ENCODE measurements around the gene TP73.

Gene TP73

GRCh38 chr1:3656450-3657095 lies 4.3 kb downstream of the TP73 start:
- no peak for DNase-seq

DNA sequence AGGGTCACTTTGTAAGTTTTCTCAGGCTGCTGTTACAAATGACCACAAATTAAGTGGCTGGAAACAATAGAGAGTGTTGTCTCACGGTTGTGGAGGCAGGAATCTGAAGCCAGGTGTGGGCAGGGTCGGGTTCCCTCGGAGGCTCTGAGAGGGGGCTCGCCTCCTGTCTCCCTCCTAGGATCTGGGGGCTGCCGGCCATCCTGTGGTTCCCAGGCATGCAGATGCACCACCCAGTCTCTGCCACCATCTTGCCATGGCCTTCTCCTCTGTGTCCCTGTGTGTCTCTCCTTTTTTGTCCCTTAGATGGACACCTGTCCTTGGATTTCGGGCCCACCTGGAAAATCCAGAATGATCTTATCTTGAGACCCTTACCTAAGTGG lies 4.8 kb downstream of the TP73 start:
- DNase-seq, result no peak

DNA sequence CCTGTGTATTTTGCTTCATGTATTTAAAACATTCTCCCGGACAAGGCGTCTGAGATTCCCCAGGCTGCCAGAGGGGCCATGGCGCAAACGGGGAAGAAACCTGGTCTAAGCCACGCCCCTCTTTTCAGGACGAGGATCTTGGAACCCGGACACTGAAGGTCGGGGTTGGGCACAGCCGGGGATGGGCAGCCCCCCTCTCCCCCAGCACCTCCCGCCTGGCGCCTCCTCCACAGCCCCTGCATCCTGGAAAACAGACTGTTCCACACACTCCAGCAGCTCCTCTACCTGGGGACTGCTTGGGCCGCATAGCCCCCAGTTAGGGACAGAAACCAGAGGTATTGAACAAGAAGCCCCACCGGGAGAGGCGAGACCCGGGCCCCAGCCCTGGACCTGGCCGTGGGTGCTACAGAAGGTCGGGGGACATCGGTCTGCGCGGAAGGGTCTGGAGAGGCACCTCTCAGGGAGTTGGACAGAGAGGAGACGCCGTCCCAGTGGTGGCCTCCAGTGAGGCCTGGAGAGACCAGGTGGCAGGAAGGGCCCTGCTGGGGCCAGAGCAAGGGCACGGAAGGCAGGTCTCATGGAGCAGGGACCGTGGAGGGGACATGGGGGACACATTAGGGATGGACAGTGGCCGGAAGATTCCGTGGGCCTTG lies 5.4 kb downstream of the TP73 start:
- no peak for DNase-seq

DNA sequence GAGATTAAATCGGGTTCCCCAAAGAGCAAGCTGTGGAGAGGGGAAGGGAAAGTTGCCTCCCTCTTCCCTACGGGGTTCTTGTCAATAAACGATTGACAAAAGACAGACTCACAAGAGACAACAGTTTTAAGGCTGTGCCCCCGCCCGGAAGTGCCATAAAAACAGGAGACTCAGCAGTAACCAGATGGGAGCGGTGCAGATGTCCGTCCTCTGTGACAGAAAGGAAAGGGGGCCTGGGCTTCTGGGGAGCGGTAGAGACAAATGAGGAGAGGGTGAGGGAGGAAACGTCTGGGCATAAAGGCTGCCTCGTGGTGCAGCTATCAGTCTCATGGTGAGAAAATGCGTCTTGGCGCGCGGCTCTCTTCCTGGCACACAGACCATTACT lies 5.9 kb downstream of the TP73 start:
- no peak for DNase-seq

- no peak for DNase-seq
Measured at GRCh38 chr1:3659093-3659492, 6.8 kb downstream of the TP73 start.

DNA sequence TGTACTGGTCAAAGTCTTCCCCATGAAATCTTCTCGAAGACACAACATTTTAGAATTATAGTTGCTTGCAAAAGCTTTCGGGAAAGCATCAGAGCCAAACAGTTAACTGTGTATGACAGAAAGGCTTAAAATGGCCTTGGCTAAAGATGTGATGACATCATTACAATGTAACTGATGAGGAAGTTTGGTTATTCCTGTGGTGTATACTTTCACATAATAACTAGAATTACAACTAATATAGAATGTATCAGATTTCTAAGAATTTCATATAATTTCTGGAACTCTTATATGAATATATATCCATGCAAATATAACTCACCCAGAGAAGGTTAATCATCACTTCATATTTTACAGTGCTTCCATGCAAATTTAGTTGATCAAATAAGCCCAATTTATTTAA lies 8.4 kb downstream of the TP73 start:
- DNase-seq, result no peak

DNA sequence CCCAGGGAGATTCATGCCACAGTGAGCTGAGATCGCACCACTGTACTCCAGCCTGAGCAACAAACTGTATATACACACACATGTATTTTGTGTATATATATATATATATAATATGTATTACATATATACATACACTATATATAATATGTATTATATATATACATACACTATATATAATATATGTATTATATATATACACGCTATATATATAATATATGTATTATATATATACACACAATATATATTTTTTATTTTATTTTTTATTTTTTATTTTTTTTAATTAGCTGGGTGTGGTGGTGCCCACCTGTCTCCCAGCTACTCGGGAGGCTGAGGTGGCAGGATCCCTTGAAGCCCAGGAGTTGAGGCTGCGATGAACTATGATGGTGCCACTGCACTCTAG lies 9.3 kb downstream of the TP73 start:
- DNase-seq, result no peak

- DNase-seq, result no peak
Measured at GRCh38 chr1:3662080-3662671, 9.9 kb downstream of the TP73 start.

- no peak for DNase-seq
Measured at GRCh38 chr1:3663999-3664699, 11.8 kb downstream of the TP73 start.

- no peak for DNase-seq
Measured at GRCh38 chr1:3664700-3665375, 12.5 kb downstream of the TP73 start.

DNA sequence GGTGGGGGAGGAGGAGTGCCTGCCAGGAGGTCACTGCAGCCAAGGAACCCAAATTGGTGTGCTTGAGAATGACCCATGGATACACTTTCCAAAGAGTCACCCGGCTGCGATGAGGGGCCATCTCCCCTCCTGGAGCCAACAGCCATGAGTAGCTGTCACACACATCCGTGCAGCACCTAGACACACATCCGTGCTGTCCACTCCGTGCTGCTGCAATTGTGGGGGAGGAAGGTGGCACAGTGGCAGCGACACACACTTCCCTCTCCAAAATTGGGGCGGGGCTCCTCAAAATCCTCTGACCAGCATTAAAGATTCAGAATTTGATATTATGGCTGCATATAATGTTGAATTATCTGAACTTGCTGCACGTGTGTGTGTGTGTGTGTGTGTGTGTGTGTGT lies 15.8 kb downstream of the TP73 start:
- no peak for DNase-seq

GRCh38 chr1:3668585-3669300 lies 16.4 kb downstream of the TP73 start:
- DNase-seq, result peak; percentile 31 to 68

- DNase-seq, result no peak
Measured at GRCh38 chr1:3669421-3669821, 17.1 kb downstream of the TP73 start.

GRCh38 chr1:3669971-3670431 lies 17.7 kb downstream of the TP73 start:
- no peak for DNase-seq

- DNase-seq, result no peak
Measured at GRCh38 chr1:3670823-3671265, 18.5 kb downstream of the TP73 start.

GRCh38 chr1:3671371-3672180 lies 19.3 kb downstream of the TP73 start:
- DNase-seq, result no peak

- DNase-seq, result no peak
Measured at GRCh38 chr1:3672231-3672970, 20.1 kb downstream of the TP73 start.

DNA sequence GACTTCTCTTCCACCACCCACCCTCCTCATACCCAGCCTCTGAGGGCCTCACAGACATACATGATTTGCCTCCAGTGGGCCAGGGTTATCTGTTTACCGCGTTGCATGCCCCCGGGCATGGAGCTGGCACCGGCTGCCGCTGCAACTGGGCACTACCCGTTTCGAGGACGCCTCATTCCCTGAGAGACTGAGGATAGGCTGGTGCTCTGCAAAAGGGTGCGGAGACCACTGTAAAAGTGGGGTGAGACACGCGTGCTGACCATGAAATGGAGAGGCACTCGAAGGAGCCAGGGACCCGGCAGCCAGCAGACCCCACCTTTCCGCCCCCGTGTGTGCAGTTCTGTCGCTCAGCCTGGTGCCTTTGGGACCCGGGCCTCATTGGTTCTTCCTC lies 20.6 kb downstream of the TP73 start:
- DNase-seq, result no peak

GRCh38 chr1:3673381-3674099 lies 21.2 kb downstream of the TP73 start:
- no peak for DNase-seq

All from NCI-H187 (cell line).